GM19023 (cell line): ENCODE data around the gene NKD1.

Experiments
- ATAC-seq: cut with Tn5 transposase; IDR thresholded peaks from one replicate; pipeline ENCODE4 v1.9.1; 2021; ENCODE audit warnings: mild to moderate bottlenecking, moderate library complexity; ENCODE audit not compliant: unreplicated experiment

Gene NKD1

GRCh38 chr16:50557046-50557445, 8.8 kb downstream of the NKD1 start:
- ATAC-seq: no peak

- ATAC-seq: no peak
These were observed 10.7 kb downstream of the NKD1 start for GRCh38 chr16:50558913-50559312.

GRCh38 chr16:50559342-50559741, 11.1 kb downstream of the NKD1 start:
- ATAC-seq: no peak

- no peak for ATAC-seq
These were observed 11.8 kb downstream of the NKD1 start for GRCh38 chr16:50559804-50560514.

GRCh38 chr16:50560903-50561863, 13.0 kb downstream of the NKD1 start:
- no peak for ATAC-seq

- no peak for ATAC-seq
These were observed 14.5 kb downstream of the NKD1 start for GRCh38 chr16:50562657-50563056.

GRCh38 chr16:50563989-50564388, 15.8 kb downstream of the NKD1 start:
- no peak for ATAC-seq

- no peak for ATAC-seq
These were observed 17.2 kb downstream of the NKD1 start for GRCh38 chr16:50565428-50565827.

- no peak for ATAC-seq
These were observed 18.1 kb downstream of the NKD1 start for GRCh38 chr16:50566014-50566962.

- ATAC-seq: no peak
These were observed 19.5 kb downstream of the NKD1 start for GRCh38 chr16:50567651-50568050.

- ATAC-seq: no peak
These were observed 20.1 kb downstream of the NKD1 start for GRCh38 chr16:50568187-50568815.

GRCh38 chr16:50570354-50570753, 22.2 kb downstream of the NKD1 start:
- ATAC-seq: no peak

- ATAC-seq: no peak
These were observed 22.8 kb downstream of the NKD1 start for GRCh38 chr16:50570808-50571598.

- ATAC-seq: no peak
These were observed 23.6 kb downstream of the NKD1 start for GRCh38 chr16:50571786-50572185.

- no peak for ATAC-seq
These were observed 24.5 kb downstream of the NKD1 start for GRCh38 chr16:50572700-50573099.

GRCh38 chr16:50573279-50573678, 25.1 kb downstream of the NKD1 start:
- no peak for ATAC-seq

- ATAC-seq: no peak
These were observed 25.9 kb downstream of the NKD1 start for GRCh38 chr16:50573947-50574744.

- no peak for ATAC-seq
These were observed 26.5 kb downstream of the NKD1 start for GRCh38 chr16:50574745-50575136.

GRCh38 chr16:50575743-50576142, 27.5 kb downstream of the NKD1 start:
- ATAC-seq: no peak
